Neutrophil (primary cell): ENCODE measurements around the gene APOL3.
"Not testable (repeated sequence)": the region's sequence is repeated elsewhere in the genome, so short reads cannot be mapped to it uniquely, and the experiment has no call there.

Experiments used
- H3K27ac ChIP-seq: fragments of 200-600 bp; sonication (generic); 2 replicates; pipeline ENCODE4 v1.5.1; 2016; ENCODE audit warnings: mild to moderate bottlenecking, moderate library complexity
- H3K27me3 ChIP-seq: fragments of 200-600 bp; sonication (generic); 2 replicates; pipeline ENCODE4 v1.6.0; 2016; ENCODE audit warnings: mild to moderate bottlenecking
- H3K36me3 ChIP-seq: fragments of 200-600 bp; sonication (generic); 2 replicates; pipeline ENCODE4 v1.5.1; 2017
- H3K4me1 ChIP-seq, 2 experiments: fragments of 200-600 bp in 1 of 2; sonication (generic) in 1 of 2; 1 replicate in 1 of 2; 2 replicates in 1 of 2; pipeline versions ENCODE4 v1.5.1 to v1.6.1; 2013 to 2016; ENCODE audit warnings: low read depth in 1 of 2, low read length in 1 of 2, mild to moderate bottlenecking in 1 of 2, moderate library complexity in 1 of 2; ENCODE audit not compliant: control insufficient read depth in 1 of 2, insufficient read depth in 1 of 2
- H3K4me3 ChIP-seq, 2 experiments: fragments of 200-600 bp in 1 of 2; sonication (generic) in 1 of 2; 1 replicate in 1 of 2; 2 replicates in 1 of 2; pipeline ENCODE4 v1.5.1; 2013 to 2016; ENCODE audit warnings: low read depth in 1 of 2, low read length in 1 of 2, mild to moderate bottlenecking in 1 of 2, moderate library complexity in 1 of 2
- H3K9me3 ChIP-seq: fragments of 200-600 bp; sonication (generic); 2 replicates; pipeline ENCODE4 v1.5.1; 2016
- CTCF ChIP-seq: fragments of 200-600 bp; sonication (generic); IDR thresholded peaks from 2 replicates; pipeline ENCODE4 v1.5.1; 2016; ENCODE audit warnings: antibody characterized with exemption

APOL3 gene

GRCh38 chr22:36104988-36105387, 55.6 kb downstream of the APOL3 start:
- no peak for TF ChIP-seq CTCF
- Histone ChIP-seq H3K9me3 (no peaks in the 10 kb centered on the region), H3K4me3 (no peak overlapping the region), H3K27me3 (peaks cover 6% of the 10 kb centered on the region), H3K36me3 (no peaks in the 10 kb centered on the region), H3K4me1 (no peaks in the 10 kb centered on the region), H3K27ac (no peak overlapping the region)

GRCh38 chr22:36104435-36104834, 56.1 kb downstream of the APOL3 start:
- no peaks in the 10 kb centered on the region for H3K36me3 ChIP-seq
- no peak for TF ChIP-seq CTCF
- peaks cover 6% of the 10 kb centered on the region for H3K27me3 ChIP-seq
- no peak overlapping the region for H3K27ac ChIP-seq
- H3K4me3 ChIP-seq, result no peak overlapping the region
- H3K4me1 ChIP-seq, result no peaks in the 10 kb centered on the region
- H3K9me3 ChIP-seq, result no peaks in the 10 kb centered on the region

- H3K27ac ChIP-seq, result no peak overlapping the region
- H3K9me3 ChIP-seq, result no peaks in the 10 kb centered on the region
- TF ChIP-seq CTCF, result no peak
- H3K36me3 ChIP-seq, result no peaks in the 10 kb centered on the region
- peaks cover 6% of the 10 kb centered on the region for H3K27me3 ChIP-seq
- no peaks in the 10 kb centered on the region for H3K4me1 ChIP-seq
- no peak overlapping the region for H3K4me3 ChIP-seq
Measured at GRCh38 chr22:36103891-36104290, 56.7 kb downstream of the APOL3 start.

- Histone ChIP-seq H3K27me3 (peaks cover 6% of the 10 kb centered on the region), H3K27ac (no peak overlapping the region), H3K36me3 (no peaks in the 10 kb centered on the region), H3K4me3 (no peak overlapping the region), H3K9me3 (no peaks in the 10 kb centered on the region), H3K4me1 (no peaks in the 10 kb centered on the region)
- no peak for TF ChIP-seq CTCF
Measured at GRCh38 chr22:36102995-36103394, 57.6 kb downstream of the APOL3 start.

- H3K27ac ChIP-seq, result no peak overlapping the region
- H3K4me1 ChIP-seq, result no peaks in the 10 kb centered on the region
- no peaks in the 10 kb centered on the region for H3K9me3 ChIP-seq
- H3K27me3 ChIP-seq, result peaks cover 6% of the 10 kb centered on the region
- H3K4me3 ChIP-seq, result no peak overlapping the region
- TF ChIP-seq CTCF, result no peak
- no peaks in the 10 kb centered on the region for H3K36me3 ChIP-seq
Measured at GRCh38 chr22:36101756-36102155, 58.8 kb downstream of the APOL3 start.

GRCh38 chr22:36100908-36101307, 59.6 kb downstream of the APOL3 start:
- H3K4me3 ChIP-seq, H3K9me3 ChIP-seq, H3K36me3 ChIP-seq, H3K27ac ChIP-seq, H3K4me1 ChIP-seq, H3K27me3 ChIP-seq: not testable (repeated sequence)
